HG03060 (cell line): ENCODE measurements around the gene SLC46A1.

ENCODE experiments used
- ATAC-seq: cut with Tn5 transposase; IDR thresholded peaks from one replicate; pipeline ENCODE4 v1.9.1; 2021; ENCODE audit warnings: low read depth, moderate number of reproducible peaks; ENCODE audit not compliant: unreplicated experiment

The SLC46A1 gene

GRCh38 chr17:28385037-28385400 is 21.0 kb downstream of the SLC46A1 start:
- ATAC-seq, result no peak

GRCh38 chr17:28384281-28385036 is 21.6 kb downstream of the SLC46A1 start:
- no peak for ATAC-seq

- ATAC-seq, result no peak
These were observed 24.7 kb downstream of the SLC46A1 start for GRCh38 chr17:28381141-28381825.

- no peak for ATAC-seq
These were observed 25.9 kb downstream of the SLC46A1 start for GRCh38 chr17:28379814-28380801.

GRCh38 chr17:28372945-28373274 is 33.1 kb downstream of the SLC46A1 start:
- ATAC-seq, result no peak

- no peak for ATAC-seq
These were observed 33.6 kb downstream of the SLC46A1 start for GRCh38 chr17:28372203-28372944.

GRCh38 chr17:28371245-28372202 is 34.5 kb downstream of the SLC46A1 start, which contains the start of gene SARM1:
SARM1 (plus strand) TSS chr17:28371694; CDS start chr17:28372033, 339 bp downstream.
- ATAC-seq, result no peak

GRCh38 chr17:28370744-28371103 is 35.3 kb downstream of the SLC46A1 start:
- ATAC-seq, result no peak

- ATAC-seq, result no peak
These were observed 35.8 kb downstream of the SLC46A1 start, which contains the start of gene VTN for GRCh38 chr17:28370035-28370743. VTN (minus strand) TSS chr17:28370307; CDS start chr17:28370203, 104 bp downstream.

- no peak for ATAC-seq
These were observed 36.4 kb downstream of the SLC46A1 start for GRCh38 chr17:28369684-28370034.

- ATAC-seq, result no peak
These were observed 36.9 kb downstream of the SLC46A1 start for GRCh38 chr17:28368915-28369683.

GRCh38 chr17:28368306-28368831 is 37.6 kb downstream of the SLC46A1 start:
- ATAC-seq, result no peak

- ATAC-seq, result no peak
These were observed 38.2 kb downstream of the SLC46A1 start for GRCh38 chr17:28367641-28368305.

- no peak for ATAC-seq
These were observed 39.4 kb downstream of the SLC46A1 start for GRCh38 chr17:28366605-28367004.

GRCh38 chr17:28365487-28365886 is 40.5 kb downstream of the SLC46A1 start:
- ATAC-seq, result no peak

- no peak for ATAC-seq
These were observed 41.2 kb downstream of the SLC46A1 start, which contains the start of gene SEBOX for GRCh38 chr17:28364665-28365363. SEBOX (minus strand) TSS chr17:28365199; CDS start chr17:28365151, 48 bp downstream.
